PFSK-1 (cell line): Measurements from ENCODE around the gene APOL1.

Experiments used
- FOXP2 ChIP-seq: optimal IDR thresholded peaks from 2 replicates; pipeline ENCODE3; 2011; ENCODE audit warnings: borderline replicate concordance, control low read depth, inconsistent platforms; ENCODE audit not compliant: insufficient read depth; ENCODE audit errors: extremely low read length, extremely low read depth
- POLR2AphosphoS5 ChIP-seq: IDR thresholded peaks from 2 replicates; pipeline ENCODE4 v1.6.1; 2012; ENCODE audit warnings: low read depth, mild to moderate bottlenecking, control low read depth, low read length, moderate library complexity
- REST ChIP-seq, 2 experiments: IDR thresholded peaks; 2 replicates each; pipeline versions ENCODE4 v1.6.1 to v1.8.0; 2011 to 2012; ENCODE audit warnings: low read depth in 2 of 2, low read length in 2 of 2, control low read depth in 1 of 2, inconsistent platforms in 1 of 2, mild to moderate bottlenecking in 1 of 2, moderate library complexity in 1 of 2; ENCODE audit not compliant: insufficient read depth in 1 of 2
- SIN3A ChIP-seq: IDR thresholded peaks from 2 replicates; pipeline ENCODE4 v1.6.1; 2012; ENCODE audit warnings: mild to moderate bottlenecking, low read length, moderate library complexity, borderline replicate concordance; ENCODE audit not compliant: insufficient read depth
- TAF1 ChIP-seq: IDR thresholded peaks from 2 replicates; pipeline ENCODE4 v1.6.1; 2012; ENCODE audit warnings: low read length, control low read depth, borderline replicate concordance; ENCODE audit not compliant: insufficient read depth

Gene APOL1

GRCh38 chr22:36298601-36299000, 45.7 kb downstream of the APOL1 start:
- TF ChIP-seq FOXP2 (no peak), POLR2AphosphoS5 (no peak), REST (IDR thresholded peaks at IDR 0.05; ENCODE audit: insufficient read depth in 1 of 2, low read depth in 2 of 2, low read length in 2 of 2) (no peak), SIN3A (no peak), TAF1 (no peak)

GRCh38 chr22:36299295-36299694, 46.4 kb downstream of the APOL1 start:
- no peak for TF ChIP-seq FOXP2
- TF ChIP-seq SIN3A: no peak
- TF ChIP-seq REST (IDR thresholded peaks at IDR 0.05; ENCODE audit: insufficient read depth in 1 of 2, low read depth in 2 of 2, low read length in 2 of 2): no peak
- no peak for TF ChIP-seq TAF1
- TF ChIP-seq POLR2AphosphoS5: no peak

- TF ChIP-seq SIN3A: no peak
- TF ChIP-seq TAF1: no peak
- TF ChIP-seq FOXP2: no peak
- TF ChIP-seq REST (IDR thresholded peaks at IDR 0.05; ENCODE audit: insufficient read depth in 1 of 2, low read depth in 2 of 2, low read length in 2 of 2): no peak
- no peak for TF ChIP-seq POLR2AphosphoS5
These were observed 47.0 kb downstream of the APOL1 start for GRCh38 chr22:36299911-36300310.

- TF ChIP-seq FOXP2 (no peak), TAF1 (no peak), SIN3A (no peak)
These were observed 47.7 kb downstream of the APOL1 start for GRCh38 chr22:36300396-36301212.

GRCh38 chr22:36301384-36301828, 48.5 kb downstream of the APOL1 start:
- TF ChIP-seq FOXP2: peak; percentile 30
- TF ChIP-seq TAF1: no peak

- TF ChIP-seq SIN3A (no peak), REST (IDR thresholded peaks at IDR 0.05; ENCODE audit: insufficient read depth in 1 of 2, low read depth in 2 of 2, low read length in 2 of 2) (no peak), POLR2AphosphoS5 (no peak), FOXP2 (no peak), TAF1 (no peak)
These were observed 48.9 kb downstream of the APOL1 start for GRCh38 chr22:36301851-36302250.
